ENCODE data around the gene ACCS.

ACCS gene, protein sequence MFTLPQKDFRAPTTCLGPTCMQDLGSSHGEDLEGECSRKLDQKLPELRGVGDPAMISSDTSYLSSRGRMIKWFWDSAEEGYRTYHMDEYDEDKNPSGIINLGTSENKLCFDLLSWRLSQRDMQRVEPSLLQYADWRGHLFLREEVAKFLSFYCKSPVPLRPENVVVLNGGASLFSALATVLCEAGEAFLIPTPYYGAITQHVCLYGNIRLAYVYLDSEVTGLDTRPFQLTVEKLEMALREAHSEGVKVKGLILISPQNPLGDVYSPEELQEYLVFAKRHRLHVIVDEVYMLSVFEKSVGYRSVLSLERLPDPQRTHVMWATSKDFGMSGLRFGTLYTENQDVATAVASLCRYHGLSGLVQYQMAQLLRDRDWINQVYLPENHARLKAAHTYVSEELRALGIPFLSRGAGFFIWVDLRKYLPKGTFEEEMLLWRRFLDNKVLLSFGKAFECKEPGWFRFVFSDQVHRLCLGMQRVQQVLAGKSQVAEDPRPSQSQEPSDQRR
- 11.5 to 58.5 (median 57.6) reads per million in 3 donors for total RNA-seq

DNA sequence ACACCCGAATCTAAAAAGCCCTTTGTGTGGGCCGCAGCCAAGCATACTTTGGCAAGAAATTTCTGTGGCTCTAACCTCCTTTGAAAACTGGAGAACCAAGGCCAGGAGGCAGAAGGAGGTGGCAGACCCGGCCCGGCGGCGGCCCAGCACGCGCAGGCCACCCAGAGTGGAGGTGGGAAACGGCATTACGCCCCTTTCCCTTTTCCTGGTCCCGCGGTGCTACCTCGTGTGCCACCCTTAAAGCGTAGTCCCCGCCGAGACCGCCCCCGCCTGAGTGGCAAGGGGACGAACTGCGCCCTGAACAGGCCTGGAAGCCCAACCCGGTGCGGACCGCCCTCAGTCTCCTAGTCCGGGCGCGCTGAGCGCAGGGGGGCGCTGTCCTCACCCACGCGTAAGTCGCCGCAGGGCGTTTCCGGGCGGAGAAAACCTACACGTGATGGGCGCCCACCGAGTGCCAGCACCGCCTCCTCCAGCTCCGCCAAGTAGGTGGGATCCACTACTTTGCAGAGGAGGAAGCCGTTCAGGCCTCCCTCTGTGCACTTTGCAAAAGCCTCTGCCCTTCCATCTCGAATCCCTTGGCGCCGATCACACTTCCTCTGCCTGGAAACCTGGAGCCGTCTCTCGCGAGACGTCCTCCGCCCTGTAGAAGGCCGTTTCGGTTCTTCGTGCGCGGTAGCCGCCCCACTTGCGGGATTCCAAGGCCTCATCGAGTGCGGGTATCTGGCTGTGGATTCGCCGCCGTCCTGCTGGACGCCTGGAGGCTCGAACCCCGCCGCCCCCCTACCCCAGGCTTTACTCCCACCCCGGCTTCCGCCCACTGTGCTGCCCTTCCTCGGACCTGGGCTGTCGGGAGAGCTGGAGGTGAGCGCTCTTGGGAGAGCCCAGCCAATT is at the start of gene ACCS:
Gene ACCS, plus strand, starts transcription at position 430 of the 891 bp plus-strand sequence. CDS start 1,358 bp downstream, outside the sequence.
- H3K4me3 ChIP-seq (ENCODE audit: insufficient read depth, low read depth, low read length, poor library complexity, severe bottlenecking): peak within 1 kb of the TSS; percentile 64
- peak within 1 kb of the TSS; percentile 64 for H3K27ac ChIP-seq (ENCODE audit: insufficient read depth, low read length, poor library complexity, severe bottlenecking)
- peaks cover 8% of the 10 kb centered on the region for H3K4me1 ChIP-seq (ENCODE audit: control insufficient read depth, insufficient read depth, low read length, poor library complexity, severe bottlenecking)
- no peaks in the 10 kb centered on the region for H3K36me3 ChIP-seq (ENCODE audit: control insufficient read depth, insufficient read depth, low read length)
- H3K9me3 ChIP-seq (ENCODE audit: control insufficient read depth, low read length): no peaks in the 10 kb centered on the region
- peak; percentile 67 to 83 (median 83) for DNase-seq
- H3K27me3 ChIP-seq (replicated peaks; ENCODE audit: control insufficient read depth, insufficient read depth, low read length, poor library complexity, severe bottlenecking): no peaks in the 10 kb centered on the region

DNA sequence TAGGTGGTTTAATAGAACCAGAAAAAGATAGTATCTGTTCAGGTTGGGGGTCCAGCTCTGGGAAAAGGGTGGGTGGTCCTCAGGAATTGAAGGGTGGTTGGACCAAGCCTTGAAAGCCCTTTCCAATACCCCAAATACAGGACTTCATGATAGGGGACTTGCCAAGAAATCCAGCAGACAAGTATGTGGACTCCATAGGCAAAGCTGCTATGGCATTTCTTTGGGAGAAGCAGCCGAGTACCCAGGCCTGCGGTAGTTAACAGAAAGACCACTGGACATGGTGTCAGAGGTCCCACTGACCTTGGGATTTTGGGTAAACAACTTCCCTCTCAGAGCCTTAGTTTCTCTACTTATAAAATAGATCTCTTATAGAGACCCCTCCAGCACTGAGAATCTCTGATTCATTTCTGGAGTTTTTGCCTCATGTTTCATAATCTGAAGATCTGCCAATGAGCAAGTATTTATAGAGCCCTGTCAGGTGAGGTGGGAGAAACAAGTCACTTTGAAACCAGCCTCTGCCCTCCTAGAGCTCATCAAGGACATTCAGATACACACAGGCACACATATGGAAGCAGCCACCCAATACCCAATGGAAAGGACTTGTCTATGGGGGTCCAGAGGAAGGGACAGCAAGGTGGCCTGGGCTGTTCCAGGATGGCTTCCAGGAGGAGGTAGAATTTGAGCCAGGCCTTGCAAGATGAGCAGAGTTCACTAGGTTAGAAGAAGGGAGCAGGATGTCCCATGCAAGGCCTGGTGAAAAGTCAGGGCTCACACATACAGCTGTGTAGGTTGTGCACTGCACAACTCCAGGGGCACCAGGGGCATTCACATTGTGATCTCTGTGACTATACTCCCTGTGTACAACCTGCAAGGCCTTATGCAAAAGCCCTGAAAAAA is 49.3 kb upstream of the ACCS start:
- no peak for DNase-seq
- Histone ChIP-seq H3K36me3 (ENCODE audit: control insufficient read depth, insufficient read depth, low read length) (no peaks in the 10 kb centered on the region), H3K4me3 (ENCODE audit: insufficient read depth, low read depth, low read length, poor library complexity, severe bottlenecking) (no peak overlapping the region), H3K27me3 (replicated peaks; ENCODE audit: control insufficient read depth, insufficient read depth, low read length, poor library complexity, severe bottlenecking) (no peaks in the 10 kb centered on the region), H3K9me3 (ENCODE audit: control insufficient read depth, low read length) (no peaks in the 10 kb centered on the region), H3K27ac (ENCODE audit: insufficient read depth, low read length, poor library complexity, severe bottlenecking) (no peak overlapping the region), H3K4me1 (ENCODE audit: control insufficient read depth, insufficient read depth, low read length, poor library complexity, severe bottlenecking) (no peaks in the 10 kb centered on the region)

DNA sequence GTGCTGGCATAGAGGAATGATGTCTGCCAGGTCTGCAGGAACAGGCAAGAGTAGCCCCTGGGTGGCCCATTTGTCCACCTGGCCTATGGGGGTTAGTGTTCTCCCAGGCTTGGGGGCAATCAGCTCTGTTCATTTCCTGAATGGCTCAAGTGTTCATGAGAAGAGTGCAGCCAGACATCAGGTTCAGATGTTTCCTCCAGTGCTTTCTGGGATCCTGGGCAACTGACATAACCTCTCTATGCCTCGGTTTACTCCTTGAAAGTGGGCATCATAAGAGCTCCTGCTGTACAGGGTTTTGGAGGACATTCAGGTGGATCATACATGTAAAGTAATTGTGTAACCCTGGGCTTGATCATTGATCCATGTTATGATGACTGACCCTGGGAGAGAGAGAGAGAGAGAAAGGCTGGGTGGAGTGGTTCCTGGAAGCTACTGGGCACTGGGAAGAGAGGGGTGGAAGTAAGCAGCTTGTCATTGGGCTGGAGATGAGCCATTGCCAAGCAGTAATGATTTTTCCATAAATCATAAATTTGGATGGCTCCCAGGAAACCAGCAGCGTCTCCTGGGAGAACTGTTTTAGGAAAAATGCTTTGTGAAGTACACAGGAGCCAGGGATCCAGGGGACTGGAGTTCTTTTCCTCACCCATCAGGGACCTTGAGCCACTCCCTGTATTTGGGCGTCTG is 48.5 kb upstream of the ACCS start:
- Histone ChIP-seq H3K4me3 (ENCODE audit: insufficient read depth, low read depth, low read length, poor library complexity, severe bottlenecking) (no peak overlapping the region), H3K27ac (ENCODE audit: insufficient read depth, low read length, poor library complexity, severe bottlenecking) (no peak overlapping the region), H3K4me1 (ENCODE audit: control insufficient read depth, insufficient read depth, low read length, poor library complexity, severe bottlenecking) (no peaks in the 10 kb centered on the region), H3K36me3 (ENCODE audit: control insufficient read depth, insufficient read depth, low read length) (no peaks in the 10 kb centered on the region), H3K27me3 (replicated peaks; ENCODE audit: control insufficient read depth, insufficient read depth, low read length, poor library complexity, severe bottlenecking) (no peaks in the 10 kb centered on the region), H3K9me3 (ENCODE audit: control insufficient read depth, low read length) (no peaks in the 10 kb centered on the region)
- no peak for DNase-seq

DNA sequence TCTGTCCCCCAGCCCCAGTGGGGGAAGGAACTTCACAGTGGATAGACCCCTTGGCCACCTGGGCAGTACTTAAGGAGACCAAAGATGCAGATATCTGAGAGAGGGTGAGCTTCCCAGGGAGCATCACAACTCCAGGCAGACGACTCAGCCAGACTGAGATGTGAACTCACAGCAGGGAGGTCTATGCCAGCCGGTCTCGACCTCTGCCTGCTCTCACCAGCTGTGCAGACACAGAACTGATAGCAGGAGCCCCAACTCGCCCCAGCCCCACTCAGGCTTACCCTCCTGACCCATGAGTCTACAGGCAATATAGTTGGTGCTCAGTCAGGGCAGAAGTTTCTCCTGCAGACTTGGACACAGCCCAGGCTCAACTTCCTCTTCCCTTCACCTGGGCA is 47.9 kb upstream of the ACCS start:
- Histone ChIP-seq H3K9me3 (ENCODE audit: control insufficient read depth, low read length) (no peaks in the 10 kb centered on the region), H3K4me3 (ENCODE audit: insufficient read depth, low read depth, low read length, poor library complexity, severe bottlenecking) (no peak overlapping the region), H3K27ac (ENCODE audit: insufficient read depth, low read length, poor library complexity, severe bottlenecking) (no peak overlapping the region), H3K36me3 (ENCODE audit: control insufficient read depth, insufficient read depth, low read length) (no peaks in the 10 kb centered on the region), H3K4me1 (ENCODE audit: control insufficient read depth, insufficient read depth, low read length, poor library complexity, severe bottlenecking) (no peaks in the 10 kb centered on the region), H3K27me3 (replicated peaks; ENCODE audit: control insufficient read depth, insufficient read depth, low read length, poor library complexity, severe bottlenecking) (no peaks in the 10 kb centered on the region)
- DNase-seq: no peak

DNA sequence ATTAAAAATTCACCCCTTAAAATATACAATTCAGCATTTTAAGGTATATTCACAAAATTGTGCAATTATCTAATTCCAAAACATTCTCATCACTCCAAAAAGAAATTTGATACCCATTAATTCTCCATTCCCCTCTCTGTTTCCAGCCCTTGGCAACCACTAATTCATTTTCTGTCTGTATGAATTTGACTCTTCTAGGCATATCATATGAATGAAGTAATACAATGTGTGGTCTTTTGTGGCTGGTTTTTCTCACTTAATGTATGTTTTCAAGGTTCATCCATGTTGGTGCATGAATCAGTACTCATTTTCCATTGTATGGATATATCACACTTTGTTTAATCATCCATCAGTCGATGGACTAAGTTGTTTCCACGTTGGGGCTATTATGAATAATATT is 47.2 kb upstream of the ACCS start:
- Histone ChIP-seq H3K4me1 (ENCODE audit: control insufficient read depth, insufficient read depth, low read length, poor library complexity, severe bottlenecking) (no peaks in the 10 kb centered on the region), H3K4me3 (ENCODE audit: insufficient read depth, low read depth, low read length, poor library complexity, severe bottlenecking) (no peak overlapping the region), H3K36me3 (ENCODE audit: control insufficient read depth, insufficient read depth, low read length) (no peaks in the 10 kb centered on the region), H3K27ac (ENCODE audit: insufficient read depth, low read length, poor library complexity, severe bottlenecking) (no peak overlapping the region), H3K27me3 (replicated peaks; ENCODE audit: control insufficient read depth, insufficient read depth, low read length, poor library complexity, severe bottlenecking) (no peaks in the 10 kb centered on the region), H3K9me3 (ENCODE audit: control insufficient read depth, low read length) (no peaks in the 10 kb centered on the region)
- DNase-seq: no peak

DNA sequence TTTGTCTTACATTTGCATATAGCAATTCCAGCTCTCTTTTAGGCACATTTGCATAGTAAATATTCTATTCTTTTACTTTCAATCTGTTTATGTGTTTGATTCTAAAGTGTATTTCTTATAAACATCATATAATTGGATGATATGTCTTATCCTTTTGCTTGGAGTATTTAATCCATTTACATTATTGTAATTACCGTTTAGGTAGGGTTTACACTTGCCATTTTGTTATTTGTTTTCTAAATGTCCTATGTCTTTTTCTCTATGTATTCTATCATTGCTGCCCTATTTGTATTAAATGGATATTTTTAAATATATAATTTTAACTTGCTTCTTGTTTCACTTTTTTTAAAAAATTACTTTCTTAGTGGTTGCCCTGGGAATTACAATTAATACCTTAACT is 41.1 kb upstream of the ACCS start:
- no peak for DNase-seq
- Histone ChIP-seq H3K4me3 (ENCODE audit: insufficient read depth, low read depth, low read length, poor library complexity, severe bottlenecking) (no peak overlapping the region), H3K4me1 (ENCODE audit: control insufficient read depth, insufficient read depth, low read length, poor library complexity, severe bottlenecking) (no peaks in the 10 kb centered on the region)

DNA sequence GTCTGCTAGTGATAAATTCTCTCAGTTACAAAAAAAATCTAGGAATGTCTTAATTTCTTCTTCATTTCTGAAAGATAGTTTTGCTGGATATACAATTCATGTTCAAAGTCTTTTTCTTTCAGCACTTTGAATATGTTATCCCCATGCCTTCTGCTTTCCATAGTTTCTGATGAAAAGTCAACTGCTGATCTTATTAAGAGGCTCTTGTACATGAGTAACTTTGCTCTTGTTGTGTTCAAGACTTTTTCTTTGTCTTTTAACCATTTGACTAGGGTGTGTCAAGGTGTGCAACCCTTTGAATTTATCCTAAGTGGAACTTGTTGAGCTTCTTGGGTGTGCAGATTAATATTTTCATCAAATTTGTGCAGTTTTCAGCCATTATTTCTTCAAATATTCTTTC is 40.3 kb upstream of the ACCS start:
- Histone ChIP-seq H3K36me3 (ENCODE audit: control insufficient read depth, insufficient read depth, low read length) (no peaks in the 10 kb centered on the region), H3K4me1 (ENCODE audit: control insufficient read depth, insufficient read depth, low read length, poor library complexity, severe bottlenecking) (no peaks in the 10 kb centered on the region), H3K27me3 (replicated peaks; ENCODE audit: control insufficient read depth, insufficient read depth, low read length, poor library complexity, severe bottlenecking) (no peaks in the 10 kb centered on the region), H3K9me3 (ENCODE audit: control insufficient read depth, low read length) (no peaks in the 10 kb centered on the region), H3K27ac (ENCODE audit: insufficient read depth, low read length, poor library complexity, severe bottlenecking) (no peak overlapping the region), H3K4me3 (ENCODE audit: insufficient read depth, low read depth, low read length, poor library complexity, severe bottlenecking) (no peak overlapping the region)
- no peak for DNase-seq

More for the DNA sequence above, 41.1 kb upstream of the ACCS start:
- no peaks in the 10 kb centered on the region for H3K36me3 ChIP-seq (ENCODE audit: control insufficient read depth, insufficient read depth, low read length)
- H3K27ac ChIP-seq (ENCODE audit: insufficient read depth, low read length, poor library complexity, severe bottlenecking): no peak overlapping the region
- H3K9me3 ChIP-seq (ENCODE audit: control insufficient read depth, low read length): no peaks in the 10 kb centered on the region
- no peaks in the 10 kb centered on the region for H3K27me3 ChIP-seq (replicated peaks; ENCODE audit: control insufficient read depth, insufficient read depth, low read length, poor library complexity, severe bottlenecking)

DNA sequence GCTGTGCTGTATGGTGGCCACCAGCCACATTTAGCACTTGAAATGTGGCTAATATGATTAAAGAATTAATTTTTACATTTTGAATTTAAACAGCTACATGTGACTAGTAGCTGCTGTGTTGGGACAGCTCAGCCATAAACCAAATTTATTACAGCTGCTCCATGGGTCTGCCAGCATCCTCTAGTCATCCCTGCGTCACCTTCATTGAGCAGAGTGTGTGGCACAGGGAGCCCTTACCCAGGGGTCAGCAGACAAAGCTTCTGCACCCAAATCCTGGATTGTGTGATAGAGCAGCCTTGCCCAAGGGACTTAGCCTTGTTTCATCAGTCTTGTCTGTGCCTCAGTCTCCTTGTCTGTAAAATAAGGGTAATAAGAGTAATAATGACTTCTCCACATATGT is 37.7 kb upstream of the ACCS start:
- no peak overlapping the region for H3K4me3 ChIP-seq (ENCODE audit: insufficient read depth, low read depth, low read length, poor library complexity, severe bottlenecking)
- no peak for DNase-seq
- H3K27ac ChIP-seq (ENCODE audit: insufficient read depth, low read length, poor library complexity, severe bottlenecking): no peak overlapping the region
- no peaks in the 10 kb centered on the region for H3K36me3 ChIP-seq (ENCODE audit: control insufficient read depth, insufficient read depth, low read length)
- H3K27me3 ChIP-seq (replicated peaks; ENCODE audit: control insufficient read depth, insufficient read depth, low read length, poor library complexity, severe bottlenecking): peaks cover 5% of the 10 kb centered on the region
- no peaks in the 10 kb centered on the region for H3K9me3 ChIP-seq (ENCODE audit: control insufficient read depth, low read length)
- no peaks in the 10 kb centered on the region for H3K4me1 ChIP-seq (ENCODE audit: control insufficient read depth, insufficient read depth, low read length, poor library complexity, severe bottlenecking)
